ENCODE results near the gene ATP13A5. TPM values are rescaled to one million over a fixed set of nuclear protein-coding genes. Genes with fewer than 3 reads are reported as not detected.

The ATP13A5 gene
- total RNA-seq, 1 donor, result not detected

GRCh38 chr3:193225302-193226125 is 153.0 kb downstream of the ATP13A5 start:
- no peak overlapping the region for H3K27ac ChIP-seq (ENCODE audit: low read depth, low read length)
- H3K9me3 ChIP-seq (ENCODE audit: low read depth, low read length), result no peaks in the 10 kb centered on the region
- H4K20me1 ChIP-seq (ENCODE audit: insufficient read depth, low read length), result no peaks in the 10 kb centered on the region
- H2AFZ ChIP-seq (ENCODE audit: low read length), result no peak overlapping the region
- H3K4me1 ChIP-seq (ENCODE audit: insufficient read depth, low read length), result no peaks in the 10 kb centered on the region
- H3K36me3 ChIP-seq (ENCODE audit: insufficient read depth, low read length), result no peaks in the 10 kb centered on the region
- H3K27me3 ChIP-seq (ENCODE audit: insufficient read depth, low read length), result no peaks in the 10 kb centered on the region
- no peaks in the 10 kb centered on the region for H3K79me2 ChIP-seq (ENCODE audit: insufficient read depth, low read length)
- H3K4me3 ChIP-seq (ENCODE audit: insufficient read depth, low read length), result no peak overlapping the region
- no peak overlapping the region for H3K4me2 ChIP-seq (ENCODE audit: insufficient read depth, low read length)
- TF ChIP-seq CTCF (IDR thresholded peaks at IDR 0.05; ENCODE audit: extremely low read depth, low read depth, low read length), result no peak
- DNase-seq (ENCODE audit: insufficient read length, low spot score, missing footprints), result no peak

Other genes starting within 250 kb of the ATP13A5 start
- gene PLAAT1, start 137.5 kb downstream of the ATP13A5 start, total RNA-seq, result under 0.01 TPM in 1 of 2 replicates, not detected in the other
- 0.29 TPM in 1 of 2 replicates, not detected in the other for gene ATP13A4, start 176.1 kb upstream of the ATP13A5 start, total RNA-seq
- 77.4 and 87.2 TPM in 2 replicates for gene OPA1, start 214.5 kb upstream of the ATP13A5 start, total RNA-seq

Data from osteoblast (primary cell).